LHCN-M2 (cell line): ENCODE results near the gene MGME1. TPM values are rescaled to one million over a fixed set of nuclear protein-coding genes. Genes with fewer than 3 reads are reported as not detected.
A peak's percentile ranks its signal among the peaks of the same experiment; 100 is the strongest.
"Not testable (repeated sequence)": the region's sequence is repeated elsewhere in the genome, so short reads cannot be mapped to it uniquely, and the experiment has no call there.

Source experiments
- DNase-seq: peaks from one replicate; pipeline ENCODE4 v3.0.0-alpha.2; 2012; ENCODE audit warnings: low read depth
- total RNA-seq: library from RNA; depleted of rRNA; stranded (reverse); fragments of >200 nt; gene quantifications from 2 replicates; pipeline ENCODE4 v1.2.3, GENCODE V29; 2014; rRNA removed

Gene MGME1
- total RNA-seq, 1 experiment from 2014 or later = 42.6 TPM

- peak; percentile 15 for DNase-seq
Measured at GRCh38 chr20:18019068-18019467, 50.2 kb downstream of the MGME1 start.

GRCh38 chr20:18020931-18021330 is 52.1 kb downstream of the MGME1 start:
- no peak for DNase-seq

- no peak for DNase-seq
Measured at GRCh38 chr20:18024606-18025127, 55.8 kb downstream of the MGME1 start.

GRCh38 chr20:18027011-18027410 is 58.2 kb downstream of the MGME1 start:
- DNase-seq = not testable (repeated sequence)

GRCh38 chr20:18030020-18030419 is 61.2 kb downstream of the MGME1 start:
- DNase-seq = no peak

- no peak for DNase-seq
Measured at GRCh38 chr20:18031050-18031449, 62.2 kb downstream of the MGME1 start.

GRCh38 chr20:18031888-18032509 is 63.2 kb downstream of the MGME1 start:
- no peak for DNase-seq

- no peak for DNase-seq
Measured at GRCh38 chr20:18032977-18033892, 64.4 kb downstream of the MGME1 start.

GRCh38 chr20:18034039-18034438 is 65.2 kb downstream of the MGME1 start:
- no peak for DNase-seq

- DNase-seq = no peak
Measured at GRCh38 chr20:18039063-18039462, 70.2 kb downstream of the MGME1 start.

Other genes starting within 250 kb of the MGME1 start
- gene SNX5, start 224 bp upstream of the MGME1 start, total RNA-seq = 116 and 132 TPM in 2 replicates
- gene OVOL2, start 88.9 kb downstream of the MGME1 start, total RNA-seq = not detected in 2 replicates
- 18.2 and 19.2 TPM in 2 replicates for gene KAT14, start 168.8 kb downstream of the MGME1 start, total RNA-seq
- gene PET117, start 168.8 kb downstream of the MGME1 start, total RNA-seq = 19.9 and 24.0 TPM in 2 replicates